ENCODE results near the gene PPP1R2C.

The PPP1R2C gene

DNA sequence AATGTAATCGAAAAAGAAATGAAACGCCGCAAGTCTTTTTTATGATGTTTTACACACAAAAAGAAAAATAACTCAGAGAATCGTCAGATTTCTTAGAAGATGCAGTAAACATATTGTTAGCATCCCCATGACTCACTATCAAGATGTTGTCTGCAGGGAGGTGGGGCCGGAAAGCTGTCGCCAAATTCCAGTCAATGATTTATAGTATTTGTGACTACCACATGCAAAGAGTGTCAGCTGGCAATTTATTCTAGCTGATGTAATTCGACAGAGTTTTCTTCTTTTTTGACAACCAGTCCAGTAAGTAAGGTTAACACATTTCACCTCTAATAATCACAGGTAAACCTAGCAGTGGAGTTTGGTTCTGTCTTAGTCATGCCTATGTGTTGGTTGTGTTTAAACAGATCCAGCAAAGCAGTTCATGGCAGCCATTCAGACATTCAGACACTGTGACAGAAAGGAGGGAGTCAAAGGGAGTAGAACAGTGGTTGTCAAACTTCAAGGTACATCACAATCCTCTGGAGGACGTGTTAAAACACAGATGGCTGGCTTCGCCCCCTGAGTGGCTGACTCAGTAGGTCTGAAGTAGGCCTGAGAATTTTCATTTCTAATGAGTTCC is 19.8 kb upstream of the PPP1R2C start:
- no peak for DNase-seq
- H3K4me2 ChIP-seq (ENCODE audit: low read depth, low read length) = no peak overlapping the region
- H3F3A ChIP-seq (ENCODE audit: insufficient read depth, low read length) = no peaks in the 10 kb centered on the region
- H3K9ac ChIP-seq (ENCODE audit: low read length) = no peak overlapping the region
- no peaks in the 10 kb centered on the region for H3K9me3 ChIP-seq (replicated peaks; ENCODE audit: insufficient read depth, low read length)
- no peak overlapping the region for H3K27ac ChIP-seq (ENCODE audit: low read length)
- H3K9me2 ChIP-seq (replicated peaks; ENCODE audit: insufficient read depth, low read length) = no peaks in the 10 kb centered on the region
- no peak overlapping the region for H3K4me3 ChIP-seq (ENCODE audit: low read length)
- no peaks in the 10 kb centered on the region for H3K4me1 ChIP-seq (ENCODE audit: low read length)
- H3K79me2 ChIP-seq (ENCODE audit: low read length) = no peaks in the 10 kb centered on the region
- H3K36me3 ChIP-seq (replicated peaks; ENCODE audit: insufficient read depth, low read length) = no peaks in the 10 kb centered on the region
- no peak for TF ChIP-seq EZH2 (optimal IDR thresholded peaks at IDR 0.05; ENCODE audit: low read depth, low read length)
- TF ChIP-seq EZH2phosphoT487 (IDR thresholded peaks at IDR 0.05; ENCODE audit: low read length) = no peak
- TF ChIP-seq, protein P1, sequence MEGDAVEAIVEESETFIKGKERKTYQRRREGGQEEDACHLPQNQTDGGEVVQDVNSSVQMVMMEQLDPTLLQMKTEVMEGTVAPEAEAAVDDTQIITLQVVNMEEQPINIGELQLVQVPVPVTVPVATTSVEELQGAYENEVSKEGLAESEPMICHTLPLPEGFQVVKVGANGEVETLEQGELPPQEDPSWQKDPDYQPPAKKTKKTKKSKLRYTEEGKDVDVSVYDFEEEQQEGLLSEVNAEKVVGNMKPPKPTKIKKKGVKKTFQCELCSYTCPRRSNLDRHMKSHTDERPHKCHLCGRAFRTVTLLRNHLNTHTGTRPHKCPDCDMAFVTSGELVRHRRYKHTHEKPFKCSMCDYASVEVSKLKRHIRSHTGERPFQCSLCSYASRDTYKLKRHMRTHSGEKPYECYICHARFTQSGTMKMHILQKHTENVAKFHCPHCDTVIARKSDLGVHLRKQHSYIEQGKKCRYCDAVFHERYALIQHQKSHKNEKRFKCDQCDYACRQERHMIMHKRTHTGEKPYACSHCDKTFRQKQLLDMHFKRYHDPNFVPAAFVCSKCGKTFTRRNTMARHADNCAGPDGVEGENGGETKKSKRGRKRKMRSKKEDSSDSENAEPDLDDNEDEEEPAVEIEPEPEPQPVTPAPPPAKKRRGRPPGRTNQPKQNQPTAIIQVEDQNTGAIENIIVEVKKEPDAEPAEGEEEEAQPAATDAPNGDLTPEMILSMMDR (IDR thresholded peaks at IDR 0.05; ENCODE audit: low read length) = no peak
- H2AFZ ChIP-seq (ENCODE audit: low read length) = no peak overlapping the region
- no peaks in the 10 kb centered on the region for H3K27me3 ChIP-seq (replicated peaks; ENCODE audit: insufficient read depth, low read length)
- no peaks in the 10 kb centered on the region for H4K20me1 ChIP-seq (ENCODE audit: insufficient read depth, low read length)

DNA sequence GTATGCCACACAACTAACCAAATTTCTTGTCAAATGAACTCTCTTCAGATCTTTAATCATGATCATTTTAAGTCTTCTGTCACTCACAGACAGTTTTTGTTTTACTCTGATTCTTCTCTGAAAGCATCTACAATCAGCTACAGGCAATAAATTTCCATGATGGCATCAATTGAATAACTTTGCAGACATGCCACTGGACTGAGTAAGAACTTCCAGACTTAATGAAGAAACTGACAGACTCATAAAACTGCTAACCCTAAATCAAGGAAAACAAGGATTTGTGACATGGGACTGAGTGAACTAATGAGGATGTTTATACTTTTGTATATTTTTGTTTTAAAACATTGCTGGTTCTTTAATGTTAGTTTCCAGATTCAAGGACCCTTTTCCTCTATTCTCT is 5.5 kb upstream of the PPP1R2C start:
- no peak for TF ChIP-seq EZH2 (optimal IDR thresholded peaks at IDR 0.05; ENCODE audit: low read depth, low read length)
- TF ChIP-seq, protein P1 (IDR thresholded peaks at IDR 0.05; ENCODE audit: low read length) = no peak
- no peak for TF ChIP-seq EZH2phosphoT487 (IDR thresholded peaks at IDR 0.05; ENCODE audit: low read length)
- H3K9me2 ChIP-seq (replicated peaks; ENCODE audit: insufficient read depth, low read length) = no peaks in the 10 kb centered on the region

DNA sequence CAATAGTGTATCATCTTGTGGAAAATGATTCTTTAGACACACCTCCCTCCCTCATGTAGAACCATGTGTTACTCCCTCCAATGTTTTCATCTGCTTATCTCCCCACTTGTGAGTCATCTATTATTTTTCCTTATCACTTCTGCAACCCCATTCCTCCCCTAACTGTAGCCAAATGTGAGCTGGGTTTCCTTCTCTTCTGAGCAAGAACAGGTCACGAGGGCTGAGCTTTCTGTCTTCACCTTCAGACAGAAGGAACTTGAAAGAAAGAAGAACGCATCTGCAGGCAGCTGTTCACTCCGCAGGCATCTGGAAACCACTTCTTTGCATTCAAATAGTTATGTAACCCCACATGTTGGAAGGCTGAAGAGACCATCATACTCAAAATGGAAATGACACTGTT is 1.8 kb downstream of the PPP1R2C start:
- Histone ChIP-seq H3K4me2 (ENCODE audit: low read depth, low read length) (no peak overlapping the region), H3K9me2 (replicated peaks; ENCODE audit: insufficient read depth, low read length) (no peaks in the 10 kb centered on the region), H3K4me3 (ENCODE audit: low read length) (no peak overlapping the region), H3K79me2 (ENCODE audit: low read length) (no peaks in the 10 kb centered on the region), H3F3A (ENCODE audit: insufficient read depth, low read length) (no peaks in the 10 kb centered on the region), H2AFZ (ENCODE audit: low read length) (no peak overlapping the region), H3K27me3 (replicated peaks; ENCODE audit: insufficient read depth, low read length) (no peaks in the 10 kb centered on the region), H3K27ac (ENCODE audit: low read length) (no peak overlapping the region), H4K20me1 (ENCODE audit: insufficient read depth, low read length) (no peaks in the 10 kb centered on the region), H3K36me3 (replicated peaks; ENCODE audit: insufficient read depth, low read length) (no peaks in the 10 kb centered on the region), H3K9me3 (replicated peaks; ENCODE audit: insufficient read depth, low read length) (no peaks in the 10 kb centered on the region), H3K9ac (ENCODE audit: low read length) (no peak overlapping the region), H3K4me1 (ENCODE audit: low read length) (no peaks in the 10 kb centered on the region)
- TF ChIP-seq, protein P1 (IDR thresholded peaks at IDR 0.05; ENCODE audit: low read length) = no peak
- no peak for TF ChIP-seq EZH2 (optimal IDR thresholded peaks at IDR 0.05; ENCODE audit: low read depth, low read length)
- no peak for DNase-seq

More for the DNA sequence above, 5.5 kb upstream of the PPP1R2C start:
- H3K9ac ChIP-seq (ENCODE audit: low read length) = no peak overlapping the region
- H3K4me2 ChIP-seq (ENCODE audit: low read depth, low read length) = no peak overlapping the region
- no peaks in the 10 kb centered on the region for H3K9me3 ChIP-seq (replicated peaks; ENCODE audit: insufficient read depth, low read length)
- H3K4me3 ChIP-seq (ENCODE audit: low read length) = no peak overlapping the region
- H2AFZ ChIP-seq (ENCODE audit: low read length) = no peak overlapping the region
- H3K4me1 ChIP-seq (ENCODE audit: low read length) = no peaks in the 10 kb centered on the region
- no peaks in the 10 kb centered on the region for H3K27me3 ChIP-seq (replicated peaks; ENCODE audit: insufficient read depth, low read length)
- no peak overlapping the region for H3K27ac ChIP-seq (ENCODE audit: low read length)
- H3K36me3 ChIP-seq (replicated peaks; ENCODE audit: insufficient read depth, low read length) = no peaks in the 10 kb centered on the region
- H4K20me1 ChIP-seq (ENCODE audit: insufficient read depth, low read length) = no peaks in the 10 kb centered on the region
- H3F3A ChIP-seq (ENCODE audit: insufficient read depth, low read length) = no peaks in the 10 kb centered on the region
- H3K79me2 ChIP-seq (ENCODE audit: low read length) = no peaks in the 10 kb centered on the region
- DNase-seq = no peak

Data from MM.1S (cell line).